SIG-M5 (cell line): ENCODE data around the gene EXOC3L4.
"Not testable (repeated sequence)": the region's sequence is repeated elsewhere in the genome, so short reads cannot be mapped to it uniquely, and the experiment has no call there.

ENCODE experiments used
- DNase-seq: peaks from one replicate; lab custom pipeline; 2025; lab: John Stamatoyannopoulos, UW

The EXOC3L4 gene

GRCh38 chr14:103094406-103095209 is at the start of gene EXOC3L4:
Gene EXOC3L4, plus strand, starts transcription at chr14:103094725. Its CDS starts 5,495 bp downstream, at chr14:103100220.
- no peak for DNase-seq

GRCh38 chr14:103045371-103045869 is 49.1 kb upstream of the EXOC3L4 start:
- no peak for DNase-seq

- not testable (repeated sequence) for DNase-seq
Measured at GRCh38 chr14:103047453-103047852, 47.1 kb upstream of the EXOC3L4 start.

- no peak for DNase-seq
Measured at GRCh38 chr14:103050935-103051334, 43.6 kb upstream of the EXOC3L4 start.

- DNase-seq, result no peak
Measured at GRCh38 chr14:103052407-103052806, 42.1 kb upstream of the EXOC3L4 start.

GRCh38 chr14:103055695-103056094 is 38.8 kb upstream of the EXOC3L4 start:
- no peak for DNase-seq

GRCh38 chr14:103056322-103057027 is 38.0 kb upstream of the EXOC3L4 start:
- DNase-seq, result no peak

- DNase-seq, result no peak
Measured at GRCh38 chr14:103057028-103057371, 37.5 kb upstream of the EXOC3L4 start.

GRCh38 chr14:103057372-103058163 is 37.0 kb upstream of the EXOC3L4 start, which contains the start of gene CDC42BPB:
Gene CDC42BPB, minus strand, starts transcription at chr14:103057549. Its CDS starts 376 bp downstream, at chr14:103057173.
- DNase-seq, result no peak

GRCh38 chr14:103058164-103059055 is 36.1 kb upstream of the EXOC3L4 start:
- no peak for DNase-seq

- no peak for DNase-seq
Measured at GRCh38 chr14:103059556-103059955, 35.0 kb upstream of the EXOC3L4 start.

GRCh38 chr14:103061482-103061976 is 33.0 kb upstream of the EXOC3L4 start:
- DNase-seq, result no peak

- no peak for DNase-seq
Measured at GRCh38 chr14:103064436-103064835, 30.1 kb upstream of the EXOC3L4 start.

- no peak for DNase-seq
Measured at GRCh38 chr14:103064978-103065377, 29.5 kb upstream of the EXOC3L4 start.

- no peak for DNase-seq
Measured at GRCh38 chr14:103065861-103066260, 28.7 kb upstream of the EXOC3L4 start.

GRCh38 chr14:103066399-103066798 is 28.1 kb upstream of the EXOC3L4 start:
- DNase-seq, result no peak

GRCh38 chr14:103067231-103067954 is 27.1 kb upstream of the EXOC3L4 start:
- DNase-seq, result no peak

GRCh38 chr14:103068351-103069073 is 26.0 kb upstream of the EXOC3L4 start:
- DNase-seq, result no peak

- DNase-seq, result no peak
Measured at GRCh38 chr14:103070263-103070885, 24.2 kb upstream of the EXOC3L4 start.
